GM23248 (cell line): ENCODE results near the gene RGL4.

Experiments
- EZH2 ChIP-seq: fragments of 200-600 bp; sonication (generic); IDR thresholded peaks from 2 replicates; pipeline ENCODE4 v1.6.1; 2018; ENCODE audit warnings: antibody characterized with exemption, mild to moderate bottlenecking; ENCODE audit not compliant: insufficient read depth, poor library complexity, severe bottlenecking
- EZH2phosphoT487 ChIP-seq: fragments of 200-600 bp; sonication (generic); IDR thresholded peaks from 2 replicates; pipeline ENCODE4 v1.6.1; 2018; ENCODE audit warnings: antibody characterized with exemption, moderate library complexity, mild to moderate bottlenecking, low read depth; ENCODE audit not compliant: insufficient read depth

- no peak for TF ChIP-seq EZH2
- TF ChIP-seq EZH2phosphoT487 = no peak
Measured at GRCh38 chr22:23744485-23744884, 53.7 kb downstream of the RGL4 start.
